Esophagus squamous epithelium (tissue), 5 donors: ENCODE data around the gene STRBP. TPM values are rescaled to one million over a fixed set of nuclear protein-coding genes. Genes with fewer than 3 reads are reported as not detected.
A peak's percentile ranks its signal among the peaks of the same experiment; 100 is the strongest.

ENCODE experiments used
- DNase-seq: peaks from one replicate; lab custom pipeline; 2025; lab: John Stamatoyannopoulos, UW
- H3K27ac ChIP-seq, 4 donors: fragments of 200-600 bp; sonication (generic); one replicate each; pipeline ENCODE4 v1.5.1; 2016 to 2019; ENCODE audit warnings: mild to moderate bottlenecking in 1 of 4
- H3K27me3 ChIP-seq, 4 donors: fragments of 200-600 bp; sonication (generic); 1 replicate in 3 of 4; 2 replicates in 1 of 4; pipeline versions ENCODE4 v1.5.1 to v1.6.0; 2017 to 2021; ENCODE audit warnings: antibody characterized with exemption in 1 of 4
- H3K36me3 ChIP-seq, 3 donors: fragments of 200-600 bp; sonication (generic); one replicate each; pipeline ENCODE4 v1.5.1; 2016 to 2019
- H3K4me1 ChIP-seq, 3 donors: fragments of 200-600 bp; sonication (generic); one replicate each; pipeline ENCODE4 v1.5.1; 2017 to 2019
- H3K4me3 ChIP-seq, 4 donors: fragments of 200-600 bp; sonication (generic); 1 replicate in 3 of 4; 2 replicates in 1 of 4; pipeline ENCODE4 v1.5.1; 2016 to 2019; ENCODE audit warnings: mild to moderate bottlenecking in 2 of 4, moderate library complexity in 1 of 4
- H3K9me3 ChIP-seq, 3 donors: fragments of 200-600 bp; sonication (generic); one replicate each; pipeline ENCODE4 v1.5.1; 2016 to 2019
- CTCF ChIP-seq, 6 experiments: fragments of 450-650 bp in 4 of 6; fragments of 200-600 bp in 2 of 6; sonication (generic) in 2 of 6; IDR thresholded peaks; one replicate each; pipeline ENCODE4 v1.5.1; 2016 to 2019; ENCODE audit warnings: antibody characterized with exemption in 6 of 6, mild to moderate bottlenecking in 4 of 6, moderate library complexity in 4 of 6
- POLR2A ChIP-seq, 4 donors: fragments of 450-650 bp; IDR thresholded peaks; one replicate each; pipeline ENCODE4 v1.6.1; 2017; ENCODE audit warnings: antibody characterized with exemption in 4 of 4, mild to moderate bottlenecking in 4 of 4, moderate library complexity in 3 of 4
- WGBS, 2 donors: methylation state at CpG; one replicate each; pipeline ENCODE4 v1.1.5; 2018; 5-methylcytosine and 5-hydroxymethylcytosine counted together
- intact Hi-C: fragments of 100-400 bp; cut with DNase I; formaldehyde crosslinking; loops from one replicate; pipeline ENCODE4 v1.15.0; 2022
- total RNA-seq, 4 donors: library from RNA; depleted of rRNA; stranded (reverse); fragments of >200 nt; gene quantifications; one replicate each; pipeline ENCODE4 v1.1.0, GENCODE V29; 2016
- donor health status: DM: yes; HTN: yes; CAD: no.

The STRBP gene
- total RNA-seq, 4 donors from 2014 or later = 22.7 to 26.1 (median 23.6) TPM

DNA sequence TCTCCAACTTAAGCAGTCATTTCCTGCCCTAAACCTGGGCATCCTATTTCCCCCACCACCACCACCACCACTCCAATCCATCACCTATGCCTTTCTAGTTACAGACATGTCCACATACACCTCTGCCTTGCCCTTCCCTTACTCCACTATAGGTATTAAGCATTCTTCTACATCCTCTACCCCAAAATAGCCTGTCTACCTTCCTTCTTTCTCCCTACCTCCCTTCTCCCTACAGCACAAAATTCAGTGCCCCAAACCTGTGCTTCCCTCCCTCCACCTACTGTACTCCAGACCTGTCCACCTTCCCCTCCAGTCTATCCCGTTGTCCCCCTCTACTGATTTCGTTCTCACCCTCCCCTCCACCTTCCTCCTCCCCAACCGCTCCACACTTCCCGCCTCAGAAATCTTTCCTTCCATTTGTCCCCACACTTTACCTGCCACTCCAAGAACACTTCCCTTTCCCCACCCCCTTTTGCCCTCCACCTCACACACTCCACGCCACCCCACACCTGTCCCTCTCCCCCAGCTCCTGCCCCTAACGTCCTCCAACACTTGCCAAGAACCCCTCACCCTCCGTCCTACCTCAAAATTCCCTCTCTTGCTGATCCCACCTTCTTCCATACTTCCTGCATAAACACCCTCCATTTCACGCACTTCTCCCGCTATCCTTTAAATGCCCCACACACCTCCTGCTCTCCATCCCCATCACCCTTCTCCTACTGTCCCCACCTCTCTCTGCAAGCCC is 1.6 kb downstream of the STRBP start:
- intact Hi-C loops = no loop called here
- TF ChIP-seq POLR2A (IDR thresholded peaks at IDR 0.05) (no peak), CTCF (IDR thresholded peaks at IDR 0.05) (no peak)
- no peak for DNase-seq
- H3K9me3 ChIP-seq = no peaks in the 10 kb centered on the region
- peak overlapping the region; percentile 67 to 89 (median 82) for H3K4me3 ChIP-seq
- peaks cover 13 to 55% (median 14%) of the 10 kb centered on the region in 3 donors for H3K4me1 ChIP-seq
- H3K27me3 ChIP-seq = no peaks in the 10 kb centered on the region
- H3K27ac ChIP-seq = no peak overlapping the region
- 69 to 71% methylated on average over 9 of the region's 9 CpGs for WGBS, 2 donors
- H3K36me3 ChIP-seq = no peaks in the 10 kb centered on the region

DNA sequence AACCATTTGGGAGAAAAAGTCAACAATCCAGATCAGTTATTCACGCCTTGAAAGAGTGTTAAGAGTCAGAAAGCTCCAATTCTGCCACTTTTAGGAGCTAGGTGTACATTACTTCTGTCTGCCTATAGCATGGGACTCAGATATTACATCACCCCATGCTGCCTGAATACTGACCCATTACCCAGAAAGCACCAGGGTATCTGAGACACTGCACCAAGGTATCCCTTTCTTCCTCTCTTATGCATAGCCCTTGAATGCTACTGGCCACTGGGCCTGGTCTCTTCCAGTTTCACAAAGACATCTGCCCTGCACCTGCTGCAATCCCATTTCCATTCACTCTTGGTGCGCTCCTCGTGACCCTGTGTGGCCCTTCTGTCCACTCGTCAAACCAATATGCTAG is 2.6 kb downstream of the STRBP start:
- Histone ChIP-seq H3K4me1 (peaks cover 14 to 58% (median 16%) of the 10 kb centered on the region in 3 donors), H3K36me3 (no peaks in the 10 kb centered on the region), H3K27me3 (no peaks in the 10 kb centered on the region), H3K4me3 (no peak overlapping the region), H3K9me3 (no peaks in the 10 kb centered on the region), H3K27ac (no peak overlapping the region)
- intact Hi-C loops = no loop called here
- WGBS, 2 donors = 93 to 94% methylated on average over 4 of the region's 4 CpGs
- DNase-seq = no peak
- TF ChIP-seq CTCF (IDR thresholded peaks at IDR 0.05) (no peak), POLR2A (IDR thresholded peaks at IDR 0.05) (no peak)

GRCh38 chr9:123263227-123263626 is 5.2 kb downstream of the STRBP start:
- Histone ChIP-seq H3K4me1 (peaks cover 10 to 49% (median 11%) of the 10 kb centered on the region in 3 donors), H3K36me3 (no peaks in the 10 kb centered on the region), H3K27me3 (no peaks in the 10 kb centered on the region), H3K9me3 (no peaks in the 10 kb centered on the region), H3K4me3 (no peak overlapping the region), H3K27ac (no peak overlapping the region)
- 83 to 90% methylated on average over 3 of the region's 3 CpGs for WGBS, 2 donors
- intact Hi-C loops = no loop called here
- no peak for DNase-seq
- no peak for TF ChIP-seq POLR2A (IDR thresholded peaks at IDR 0.05)
- TF ChIP-seq CTCF (IDR thresholded peaks at IDR 0.05) = no peak

DNA sequence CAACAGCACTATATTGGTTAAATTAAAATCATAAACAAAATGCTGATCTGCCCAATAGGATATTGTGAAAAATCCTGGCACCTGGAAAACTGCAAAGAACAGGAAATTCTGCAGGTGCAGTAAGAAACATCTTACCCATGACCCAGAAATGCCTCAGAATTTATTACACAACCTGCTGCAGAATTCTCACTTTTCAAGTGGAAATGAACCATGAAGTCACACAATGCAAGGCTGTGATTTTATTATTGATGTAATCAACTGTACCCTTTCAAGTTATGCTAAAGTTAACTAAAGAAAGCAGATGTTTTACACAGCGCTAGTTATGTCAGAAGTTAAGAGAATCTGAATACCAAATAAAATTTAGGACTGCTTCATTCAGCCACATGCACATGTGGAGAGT is 6.0 kb downstream of the STRBP start:
- no peaks in the 10 kb centered on the region for H3K27me3 ChIP-seq
- no peak overlapping the region for H3K4me3 ChIP-seq
- WGBS, 2 donors = 56 to 75% methylated on average over 1 of the region's 1 CpG
- no peak overlapping the region for H3K27ac ChIP-seq
- H3K9me3 ChIP-seq = no peaks in the 10 kb centered on the region
- no peaks in the 10 kb centered on the region for H3K36me3 ChIP-seq
- intact Hi-C loops = no loop called here
- TF ChIP-seq POLR2A (IDR thresholded peaks at IDR 0.05) = no peak
- TF ChIP-seq CTCF (IDR thresholded peaks at IDR 0.05) = no peak
- no peak for DNase-seq
- peaks cover 7 to 45% (median 10%) of the 10 kb centered on the region in 3 donors for H3K4me1 ChIP-seq

GRCh38 chr9:123261006-123261677 is 7.2 kb downstream of the STRBP start:
- Histone ChIP-seq H3K4me1 (peaks cover 3 to 33% (median 4%) of the 10 kb centered on the region in 3 donors), H3K4me3 (no peak overlapping the region), H3K27me3 (no peaks in the 10 kb centered on the region), H3K9me3 (no peaks in the 10 kb centered on the region), H3K36me3 (no peaks in the 10 kb centered on the region), H3K27ac (no peak overlapping the region)
- intact Hi-C loops = no loop called here
- 83 to 86% methylated on average over 3 of the region's 3 CpGs for WGBS, 2 donors
- DNase-seq = no peak
- no peak for TF ChIP-seq POLR2A (IDR thresholded peaks at IDR 0.05)
